Thyroid gland (tissue), 4 donors: ENCODE results near the gene ANKZF1.

ENCODE experiments used
- POLR2A ChIP-seq, 2 donors: fragments of 450-650 bp; IDR thresholded peaks; one replicate each; pipeline ENCODE4 v1.6.1; 2017; ENCODE audit warnings: antibody characterized with exemption in 2 of 2, mild to moderate bottlenecking in 2 of 2, moderate library complexity in 1 of 2
- TF ChIP-seq, protein P1 (sequence below), 6 experiments: fragments of 200-600 bp in 3 of 6; fragments of 450-650 bp in 3 of 6; sonication (generic) in 3 of 6; IDR thresholded peaks; one replicate each; pipeline ENCODE4 v1.5.1; 2016 to 2019; ENCODE audit warnings: antibody characterized with exemption in 6 of 6, mild to moderate bottlenecking in 2 of 6, inconsistent platforms in 1 of 6, moderate library complexity in 1 of 6

DNA sequence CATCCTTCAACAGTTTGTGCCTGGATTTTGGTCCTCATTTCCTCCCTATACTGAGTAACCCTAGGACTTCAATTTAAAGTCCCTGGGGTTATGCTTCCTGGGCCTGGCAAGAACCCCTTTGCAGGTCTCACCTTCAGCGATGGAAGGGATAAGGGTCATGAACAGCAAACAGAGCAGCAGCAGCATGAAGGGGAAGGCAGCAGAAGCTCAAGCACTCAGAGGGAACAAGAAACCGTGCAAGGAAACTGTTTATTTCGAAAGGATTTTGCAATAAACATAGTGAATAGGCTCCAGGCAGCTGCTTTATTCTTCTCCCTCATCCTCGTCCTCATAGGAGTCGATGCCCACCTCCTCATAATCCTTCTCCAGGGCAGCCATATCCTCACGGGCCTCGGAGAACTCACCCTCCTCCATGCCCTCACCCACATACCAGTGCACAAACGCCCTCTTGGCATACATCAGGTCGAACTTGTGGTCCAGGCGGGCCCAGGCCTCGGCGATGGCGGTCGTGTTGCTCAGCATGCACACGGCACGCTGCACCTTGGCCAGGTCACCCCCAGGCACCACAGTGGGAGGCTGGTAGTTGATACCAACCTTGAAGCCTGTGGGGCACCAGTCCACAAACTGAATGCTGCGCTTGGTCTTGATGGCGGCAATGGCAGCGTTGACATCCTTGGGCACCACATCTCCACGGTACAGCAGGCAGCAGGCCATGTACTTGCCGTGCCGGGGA, 20.6 kb downstream of the ANKZF1 start:
- TF ChIP-seq, protein P1, sequence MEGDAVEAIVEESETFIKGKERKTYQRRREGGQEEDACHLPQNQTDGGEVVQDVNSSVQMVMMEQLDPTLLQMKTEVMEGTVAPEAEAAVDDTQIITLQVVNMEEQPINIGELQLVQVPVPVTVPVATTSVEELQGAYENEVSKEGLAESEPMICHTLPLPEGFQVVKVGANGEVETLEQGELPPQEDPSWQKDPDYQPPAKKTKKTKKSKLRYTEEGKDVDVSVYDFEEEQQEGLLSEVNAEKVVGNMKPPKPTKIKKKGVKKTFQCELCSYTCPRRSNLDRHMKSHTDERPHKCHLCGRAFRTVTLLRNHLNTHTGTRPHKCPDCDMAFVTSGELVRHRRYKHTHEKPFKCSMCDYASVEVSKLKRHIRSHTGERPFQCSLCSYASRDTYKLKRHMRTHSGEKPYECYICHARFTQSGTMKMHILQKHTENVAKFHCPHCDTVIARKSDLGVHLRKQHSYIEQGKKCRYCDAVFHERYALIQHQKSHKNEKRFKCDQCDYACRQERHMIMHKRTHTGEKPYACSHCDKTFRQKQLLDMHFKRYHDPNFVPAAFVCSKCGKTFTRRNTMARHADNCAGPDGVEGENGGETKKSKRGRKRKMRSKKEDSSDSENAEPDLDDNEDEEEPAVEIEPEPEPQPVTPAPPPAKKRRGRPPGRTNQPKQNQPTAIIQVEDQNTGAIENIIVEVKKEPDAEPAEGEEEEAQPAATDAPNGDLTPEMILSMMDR (IDR thresholded peaks at IDR 0.05) = no peak
- TF ChIP-seq POLR2A (IDR thresholded peaks at IDR 0.05) = no peak
